NCI-H460 (cell line): ENCODE results near the gene IMPDH2. TPM values are rescaled to one million over a fixed set of nuclear protein-coding genes. Genes with fewer than 3 reads are reported as not detected.
A peak's percentile ranks its signal among the peaks of the same experiment; 100 is the strongest.
"Not testable (repeated sequence)": the region's sequence is repeated elsewhere in the genome, so short reads cannot be mapped to it uniquely, and the experiment has no call there.

Experiments
- DNase-seq: peaks from one replicate; pipeline ENCODE4 v3.0.0-alpha.2; 2016; ENCODE audit warnings: low read depth; ENCODE audit errors: extremely low read depth
- total RNA-seq: library from RNA; depleted of rRNA; stranded (reverse); fragments of >200 nt; shearing (Covaris generic); gene quantifications from 2 replicates; pipeline ENCODE4 v1.2.3, GENCODE V29; 2014

The IMPDH2 gene
- total RNA-seq, 1 experiment from 2014 or later, result 496 TPM

DNA sequence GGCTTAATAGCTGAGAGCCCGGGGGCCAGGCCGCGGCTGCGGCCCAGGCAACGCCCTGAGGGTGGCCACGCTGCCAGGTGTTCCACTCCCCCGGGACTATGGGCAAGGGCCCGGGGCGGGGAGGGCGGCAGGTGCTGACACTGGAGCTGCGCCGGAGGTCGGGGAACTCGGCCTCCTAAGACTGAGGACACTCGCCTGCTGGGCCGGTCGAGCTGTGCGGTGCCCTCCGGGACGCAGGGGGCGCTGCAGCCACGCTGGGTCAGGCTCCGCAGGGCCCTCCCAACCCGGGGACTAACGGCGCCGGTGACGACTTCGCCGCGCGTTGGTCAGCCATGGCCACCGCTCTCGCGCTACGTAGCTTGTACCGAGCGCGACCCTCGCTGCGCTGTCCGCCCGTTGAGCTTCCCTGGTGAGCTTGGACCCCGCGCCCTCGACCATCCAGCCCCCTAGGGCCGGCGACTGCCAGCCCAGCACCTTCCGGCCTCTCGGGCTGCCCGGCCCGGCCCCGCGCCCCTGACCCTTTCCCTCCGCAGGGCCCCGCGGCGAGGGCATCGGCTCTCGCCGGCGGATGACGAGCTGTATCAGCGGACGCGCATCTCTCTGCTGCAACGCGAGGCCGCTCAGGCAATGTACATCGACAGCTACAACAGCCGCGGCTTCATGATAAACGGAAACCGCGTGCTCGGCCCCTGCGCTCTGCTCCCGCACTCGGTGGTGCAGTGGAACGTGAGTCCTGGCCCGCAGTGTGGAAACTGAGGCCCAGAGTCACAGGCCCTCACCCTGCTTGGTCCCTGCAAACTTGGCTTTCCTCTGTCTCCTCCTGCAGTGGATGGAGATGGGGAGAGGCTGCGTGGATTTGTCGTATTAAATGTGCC lies 7.1 kb downstream of the IMPDH2 start, which contains the start of gene NDUFAF3:
Gene NDUFAF3 (plus strand): TSS at position 309 of the 875 bp plus-strand sequence. CDS start 24 bp downstream, at position 333.
- DNase-seq, result peak; percentile 85

DNA sequence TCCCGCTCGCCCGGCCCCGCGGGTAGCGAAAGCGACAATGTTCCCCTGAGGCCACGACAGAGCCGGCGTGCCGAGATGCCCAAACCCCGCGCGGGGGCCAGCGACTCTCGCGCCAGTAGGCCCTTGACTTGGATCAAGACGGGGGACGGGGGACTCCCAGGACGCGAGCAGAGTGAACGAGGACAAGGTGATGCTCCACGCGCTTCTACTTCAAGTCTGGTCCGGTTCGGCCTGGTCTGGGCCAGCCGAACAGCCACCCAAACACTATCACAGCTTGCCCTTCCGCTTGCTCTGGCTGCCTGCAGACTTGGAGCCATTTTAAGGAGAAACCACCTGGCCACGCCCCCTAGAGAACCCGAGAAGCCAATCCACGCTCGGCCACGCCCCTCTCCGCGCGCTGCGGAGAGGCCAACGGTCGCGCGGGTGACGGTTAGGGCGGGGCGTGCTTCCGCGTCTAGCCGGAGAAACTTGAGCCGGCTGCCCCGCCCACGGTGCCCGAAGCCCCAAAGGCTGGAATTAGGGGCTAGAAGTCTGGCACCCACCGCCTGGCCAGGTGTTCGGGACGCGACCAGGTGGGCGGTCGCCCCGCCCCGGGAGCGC lies 7.9 kb downstream of the IMPDH2 start:
- DNase-seq, result peak; percentile 96

DNA sequence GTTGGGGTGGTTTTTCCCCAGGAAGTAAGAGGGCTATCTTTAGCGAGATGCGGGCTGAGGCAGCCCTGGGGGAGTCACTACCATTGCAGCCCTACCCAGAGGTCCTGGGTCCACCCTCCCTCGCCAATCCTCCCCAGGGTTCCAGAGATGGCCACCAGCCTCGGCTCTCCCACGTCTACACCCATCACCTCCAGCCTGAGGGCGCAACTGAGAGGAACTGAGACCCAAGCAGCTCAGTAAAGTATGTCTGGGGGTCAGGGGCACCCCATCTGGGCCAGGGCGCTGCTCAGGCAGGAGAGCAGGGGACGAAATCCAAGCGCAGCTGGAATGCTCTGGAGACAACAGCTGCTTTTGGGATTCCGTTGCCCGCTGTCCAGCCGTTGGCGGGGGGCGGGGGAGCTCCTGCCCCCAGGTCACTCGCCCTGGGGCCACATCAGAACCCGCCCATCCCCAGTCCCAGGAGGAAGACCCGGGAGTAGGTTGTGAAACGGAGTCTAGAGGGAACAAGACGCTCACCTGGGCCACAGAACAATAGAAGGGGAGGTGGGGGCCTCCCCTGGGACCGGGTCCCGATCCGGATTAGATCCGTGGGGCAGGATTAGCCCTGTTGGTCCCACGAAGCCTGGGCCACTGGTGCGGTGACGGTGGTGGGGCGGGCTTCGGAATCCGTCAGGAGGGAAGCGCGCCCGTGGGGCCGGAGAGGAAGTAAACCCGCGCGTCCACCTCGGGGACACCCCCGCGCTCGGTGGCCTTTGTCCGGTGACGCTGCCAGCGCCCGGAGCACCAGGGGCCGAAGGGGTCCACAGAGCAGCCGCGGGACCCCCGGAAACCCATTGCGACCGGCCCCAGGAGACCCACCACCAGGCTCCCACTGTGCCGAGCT lies 8.6 kb downstream of the IMPDH2 start:
- no peak for DNase-seq

DNA sequence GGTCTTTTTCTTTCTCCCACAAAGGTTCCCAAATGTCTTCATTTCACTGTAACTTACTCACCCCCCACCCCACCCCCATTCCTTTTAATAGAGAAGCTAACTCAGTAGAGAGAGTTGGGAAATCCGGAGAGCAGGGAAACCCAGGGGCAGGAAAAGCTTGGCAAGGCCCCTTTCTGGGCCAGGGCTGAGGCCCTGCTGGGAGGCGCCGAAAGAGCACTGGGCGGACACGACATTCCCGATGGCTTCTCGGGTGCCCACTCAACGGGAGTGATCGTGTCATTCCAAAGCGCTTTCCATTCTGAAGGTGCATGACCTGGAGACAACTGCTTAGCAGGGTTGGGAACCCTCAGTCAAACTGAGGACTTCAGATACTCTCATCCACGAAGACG lies 9.3 kb downstream of the IMPDH2 start:
- DNase-seq, result no peak

DNA sequence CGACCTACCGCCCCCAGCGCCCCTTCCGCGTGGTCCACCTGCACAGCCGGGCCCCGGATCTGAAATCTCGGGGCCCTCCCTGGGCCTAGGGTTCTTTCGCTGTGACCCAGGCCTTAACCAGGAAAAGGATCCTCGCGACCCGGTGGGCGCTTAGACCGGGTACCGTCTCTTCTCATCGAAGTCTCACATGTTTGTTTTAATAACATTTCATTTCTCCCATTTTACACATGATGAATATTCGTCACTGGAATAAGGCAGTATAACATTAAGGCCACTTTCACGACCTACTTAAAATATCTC lies 10.5 kb downstream of the IMPDH2 start:
- DNase-seq, result no peak

DNA sequence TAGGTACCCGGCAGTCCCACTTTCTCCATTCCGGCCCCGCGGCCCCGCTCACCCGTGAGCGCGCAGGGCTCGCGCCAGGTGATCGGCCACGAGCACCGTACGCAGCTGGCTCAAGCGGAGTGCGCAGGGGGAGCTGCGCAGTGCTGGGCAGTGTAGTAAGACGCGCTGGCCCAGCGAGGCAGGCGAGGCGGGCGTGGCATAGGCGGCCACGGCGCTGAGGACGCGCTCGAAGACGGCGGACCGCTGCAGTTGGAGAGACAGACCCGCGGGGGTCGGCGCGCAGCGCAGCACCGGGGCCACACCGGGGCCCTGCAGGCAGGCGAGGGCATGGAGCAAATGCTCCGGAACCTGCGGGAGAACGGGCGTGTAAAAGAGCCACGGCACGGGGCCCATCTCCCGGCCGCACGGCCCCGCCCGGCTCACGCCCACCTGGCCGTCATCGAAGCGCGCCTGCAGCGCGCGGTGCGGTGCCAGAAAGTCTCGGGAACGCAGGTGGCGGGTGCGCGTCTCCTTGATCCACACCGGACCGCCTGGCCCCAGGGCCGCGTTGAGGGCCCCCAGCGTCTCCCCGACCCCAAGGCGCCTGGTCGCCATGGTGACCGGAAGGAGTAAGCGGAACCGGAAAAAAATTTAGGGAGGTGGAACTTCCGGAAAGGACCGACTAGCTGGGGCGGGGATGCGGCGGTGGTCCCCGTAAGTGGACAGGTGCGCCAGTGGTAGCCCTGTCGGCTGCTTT lies 11.1 kb downstream of the IMPDH2 start, which contains the start of gene DALRD3:
Gene DALRD3 (minus strand): TSS at position 610 of the 736 bp plus-strand sequence. CDS start 16 bp downstream, at position 594.
- no peak for DNase-seq

DNA sequence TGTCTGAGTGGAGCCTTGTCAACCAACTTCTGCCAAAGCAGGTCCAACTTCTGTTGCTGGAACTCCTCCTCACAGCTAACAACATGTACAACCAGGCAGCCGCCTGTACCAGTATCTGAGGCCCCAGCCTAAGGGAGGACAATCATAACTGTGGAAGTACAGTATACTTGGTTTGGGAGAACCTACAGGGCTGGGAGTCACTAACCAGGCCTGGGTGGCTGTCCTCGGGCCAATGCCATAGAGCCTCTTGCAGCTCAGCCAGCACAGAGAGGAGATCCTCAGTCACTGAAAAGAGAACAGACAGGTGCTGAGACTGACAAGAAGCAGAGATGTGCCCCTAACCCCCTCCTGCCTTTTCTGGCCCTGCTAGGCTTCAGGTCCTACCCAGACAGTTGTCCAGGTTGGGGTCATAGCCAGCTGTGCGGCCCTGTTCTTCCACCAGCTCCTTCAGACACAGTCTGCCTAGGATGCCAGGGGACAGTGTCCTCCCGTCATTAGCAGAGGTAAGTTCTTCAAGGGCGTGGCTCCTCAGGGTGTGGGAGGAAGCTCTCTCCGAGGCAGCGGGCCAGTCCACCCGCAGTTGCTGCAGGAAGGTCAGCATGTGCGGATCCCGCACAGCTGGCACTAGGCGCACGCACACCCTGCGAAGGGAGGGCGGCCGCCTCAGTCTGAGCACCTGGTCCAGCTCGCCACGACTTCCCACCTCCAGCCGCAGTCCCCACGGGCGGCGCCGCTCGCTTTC lies 11.8 kb downstream of the IMPDH2 start:
- DNase-seq, result no peak

DNA sequence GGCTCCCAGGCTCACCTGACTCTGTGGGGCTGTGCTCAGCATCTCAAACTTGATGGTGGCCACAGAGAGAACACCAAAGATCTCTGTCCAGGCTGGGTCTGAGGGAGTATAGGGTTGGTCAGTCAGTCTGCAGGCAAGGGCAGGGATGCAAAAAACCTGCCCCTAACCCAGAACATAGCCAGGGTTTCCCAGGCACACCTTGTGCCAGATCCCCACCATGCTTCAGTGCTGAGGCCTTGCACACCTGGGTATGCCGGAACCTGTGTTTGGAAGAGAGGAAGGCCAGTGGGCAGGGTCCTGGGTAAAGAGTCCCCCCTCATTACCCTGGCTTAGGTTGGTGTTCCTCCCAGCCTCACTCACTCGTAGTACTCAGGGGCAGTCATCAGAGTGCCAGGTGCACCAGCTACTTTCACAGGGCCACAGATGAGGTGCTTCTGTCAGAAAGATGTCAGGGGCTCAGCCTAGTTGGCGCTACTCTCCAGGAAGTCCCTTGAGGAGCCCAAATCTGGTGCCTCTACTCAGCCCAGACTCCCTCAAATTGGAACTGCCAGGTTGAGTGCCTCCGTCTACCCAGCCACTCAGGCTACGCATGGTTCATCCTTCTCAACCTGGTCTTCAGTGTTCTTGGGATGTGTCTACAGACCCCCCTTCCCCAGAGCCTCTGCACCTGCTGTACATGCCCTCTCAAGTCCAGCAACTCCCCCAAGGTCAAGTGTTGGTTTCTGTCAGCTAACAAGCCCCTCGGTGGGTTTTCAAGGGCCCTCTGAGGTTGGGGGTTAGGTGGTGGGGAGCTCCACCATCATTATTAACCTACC lies 12.6 kb downstream of the IMPDH2 start:
- no peak for DNase-seq

DNA sequence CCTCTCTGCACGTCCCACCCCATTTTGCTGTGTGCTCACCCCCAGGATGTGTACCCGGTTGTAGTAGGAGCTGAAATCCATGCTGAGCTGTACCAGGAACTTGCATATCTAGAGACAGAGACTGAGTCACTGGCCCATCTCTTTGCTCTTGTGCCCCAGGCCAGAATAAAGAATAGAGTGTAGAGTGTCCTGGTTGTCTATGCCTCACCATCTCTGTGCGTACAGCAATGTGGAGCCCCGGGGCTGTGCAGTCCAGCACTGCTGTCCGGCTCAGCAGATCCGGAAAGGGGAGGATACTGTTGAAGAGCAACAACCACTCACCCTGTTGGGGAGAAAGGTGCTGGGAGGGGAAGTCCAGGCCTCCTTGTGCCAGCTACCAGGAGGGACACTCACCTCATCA lies 13.4 kb downstream of the IMPDH2 start:
- DNase-seq, result no peak

DNA sequence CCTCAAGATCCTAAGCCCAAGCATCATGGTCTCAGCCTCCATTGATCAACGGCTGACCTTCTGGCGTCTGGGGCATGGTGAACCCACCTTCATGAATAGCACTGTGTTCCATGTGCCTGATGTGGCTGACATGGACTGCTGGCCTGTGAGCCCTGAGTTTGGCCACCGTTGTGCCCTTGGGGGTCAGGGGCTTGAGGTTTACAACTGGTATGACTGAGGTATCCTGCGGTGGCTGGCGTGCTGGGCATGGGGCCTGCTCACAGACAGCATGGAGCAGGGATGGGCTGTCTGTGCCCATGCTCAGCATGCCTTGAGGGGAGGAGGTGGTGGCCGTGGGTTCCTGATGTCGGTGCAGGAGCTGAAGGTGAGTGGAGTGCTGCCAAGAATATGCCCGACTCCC lies 14.1 kb downstream of the IMPDH2 start:
- no peak for DNase-seq

DNA sequence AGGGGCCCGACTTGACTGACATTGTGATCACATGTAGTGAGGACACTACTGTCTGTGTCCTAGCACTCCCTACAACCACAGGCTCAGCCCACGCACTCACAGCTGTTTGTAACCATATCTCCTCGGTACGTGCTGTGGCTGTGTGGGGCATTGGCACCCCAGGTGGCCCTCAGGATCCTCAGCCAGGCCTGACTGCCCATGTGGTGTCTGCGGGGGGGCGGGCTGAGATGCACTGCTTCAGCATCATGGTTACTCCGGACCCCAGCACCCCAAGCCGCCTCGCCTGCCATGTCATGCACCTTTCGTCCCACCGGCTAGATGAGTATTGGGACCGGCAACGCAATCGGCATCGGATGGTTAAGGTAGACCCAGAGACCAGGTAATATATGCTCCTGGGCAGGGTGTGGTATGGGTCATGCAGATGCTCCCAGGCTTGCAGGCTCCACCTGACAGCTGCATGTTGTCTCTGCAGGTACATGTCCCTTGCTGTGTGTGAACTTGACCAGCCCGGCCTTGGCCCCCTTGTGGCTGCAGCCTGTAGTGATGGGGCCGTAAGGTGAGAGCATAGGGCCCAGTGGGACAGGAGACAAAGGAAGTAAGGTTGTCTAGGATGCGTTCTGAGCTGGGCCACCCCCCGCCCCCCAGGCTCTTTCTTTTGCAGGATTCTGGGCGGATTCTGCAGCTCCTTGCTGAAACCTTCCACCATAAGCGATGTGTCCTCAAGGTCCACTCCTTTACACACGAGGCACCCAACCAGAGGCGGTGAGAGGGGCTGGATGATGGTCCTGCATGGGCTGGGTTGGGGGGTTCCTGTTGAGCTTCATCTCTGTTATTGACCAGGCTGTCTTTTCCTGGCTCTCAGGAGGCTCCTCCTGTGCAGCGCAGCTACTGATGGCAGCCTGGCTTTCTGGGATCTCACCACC lies 15.2 kb downstream of the IMPDH2 start:
- no peak for DNase-seq

DNA sequence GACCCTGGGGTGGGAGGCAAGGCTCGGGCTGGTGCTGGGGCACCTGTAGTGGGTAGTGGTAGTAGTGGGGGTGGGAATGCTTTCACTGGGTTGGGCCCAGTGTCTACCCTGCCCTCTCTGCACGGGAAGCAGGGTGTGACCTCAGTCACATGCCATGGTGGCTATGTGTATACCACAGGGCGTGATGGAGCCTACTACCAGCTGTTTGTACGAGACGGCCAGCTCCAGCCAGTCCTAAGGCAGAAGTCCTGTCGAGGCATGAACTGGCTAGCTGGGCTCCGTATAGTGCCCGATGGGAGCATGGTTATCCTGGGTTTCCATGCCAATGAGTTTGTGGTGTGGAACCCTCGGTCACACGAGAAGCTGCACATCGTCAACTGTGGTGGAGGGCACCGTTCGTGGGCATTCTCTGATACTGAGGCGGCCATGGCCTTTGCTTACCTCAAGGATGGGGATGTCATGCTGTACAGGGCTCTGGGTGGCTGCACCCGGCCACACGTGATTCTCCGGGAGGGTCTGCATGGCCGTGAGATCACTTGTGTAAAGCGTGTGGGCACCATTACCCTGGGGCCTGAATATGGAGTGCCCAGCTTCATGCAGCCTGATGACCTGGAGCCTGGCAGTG lies 16.0 kb downstream of the IMPDH2 start:
- DNase-seq, result no peak

DNA sequence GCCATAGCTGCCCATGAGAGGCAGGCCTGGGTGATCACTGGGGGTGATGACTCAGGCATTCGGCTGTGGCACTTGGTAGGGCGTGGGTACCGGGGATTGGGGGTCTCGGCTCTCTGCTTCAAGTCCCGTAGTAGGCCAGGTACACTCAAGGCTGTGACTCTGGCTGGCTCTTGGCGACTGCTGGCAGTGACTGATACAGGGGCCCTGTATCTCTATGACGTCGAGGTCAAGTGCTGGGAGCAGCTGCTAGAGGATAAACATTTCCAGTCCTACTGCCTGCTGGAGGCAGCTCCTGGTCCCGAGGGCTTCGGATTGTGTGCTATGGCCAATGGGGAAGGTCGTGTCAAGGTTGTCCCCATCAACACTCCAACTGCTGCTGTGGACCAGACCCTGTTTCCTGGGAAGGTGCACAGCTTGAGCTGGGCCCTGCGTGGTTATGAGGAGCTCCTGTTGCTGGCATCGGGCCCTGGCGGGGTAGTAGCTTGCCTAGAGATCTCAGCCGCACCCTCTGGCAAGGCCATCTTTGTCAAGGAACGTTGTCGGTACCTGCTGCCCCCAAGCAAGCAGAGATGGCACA lies 16.7 kb downstream of the IMPDH2 start:
- no peak for DNase-seq

DNA sequence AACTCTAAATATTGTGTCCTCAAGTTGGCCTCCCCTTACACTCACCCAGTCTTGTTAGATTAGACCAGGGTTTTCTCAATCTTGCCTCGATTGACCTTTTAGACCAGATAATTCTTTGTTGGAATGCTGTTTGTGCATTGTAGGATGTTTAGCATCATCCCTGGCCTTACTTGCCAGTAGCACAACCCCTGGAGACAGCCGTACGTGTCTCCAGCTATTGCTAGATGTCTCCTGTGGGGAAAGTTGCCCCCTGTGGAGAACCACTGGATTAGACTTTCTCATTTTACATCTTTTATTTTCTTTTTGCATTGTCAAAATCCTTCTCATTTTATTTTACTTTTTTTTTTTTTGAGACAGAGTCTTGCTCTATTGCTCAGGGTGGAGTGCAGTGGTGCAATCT lies 19.8 kb downstream of the IMPDH2 start:
- DNase-seq, result no peak

DNA sequence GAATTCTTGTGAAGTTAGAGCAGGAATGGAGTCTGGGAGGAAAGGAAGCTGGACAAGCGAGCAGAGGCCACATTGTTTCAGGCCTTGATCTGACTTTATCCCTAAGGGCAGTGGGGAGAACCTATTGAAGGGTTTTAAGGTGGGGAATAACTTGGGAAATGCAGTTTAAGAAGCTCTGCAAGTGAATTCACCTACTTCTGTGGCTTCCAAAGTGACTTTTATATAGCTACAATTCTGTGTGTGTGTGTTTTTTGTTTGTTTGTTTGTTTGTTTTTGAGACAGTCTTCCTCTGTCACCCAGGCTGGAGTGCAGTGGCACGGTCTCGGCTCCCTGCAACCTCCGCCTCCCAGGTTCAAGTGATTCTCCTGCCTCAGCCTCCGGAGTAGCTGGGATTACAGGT lies 20.6 kb downstream of the IMPDH2 start:
- DNase-seq, result not testable (repeated sequence)

DNA sequence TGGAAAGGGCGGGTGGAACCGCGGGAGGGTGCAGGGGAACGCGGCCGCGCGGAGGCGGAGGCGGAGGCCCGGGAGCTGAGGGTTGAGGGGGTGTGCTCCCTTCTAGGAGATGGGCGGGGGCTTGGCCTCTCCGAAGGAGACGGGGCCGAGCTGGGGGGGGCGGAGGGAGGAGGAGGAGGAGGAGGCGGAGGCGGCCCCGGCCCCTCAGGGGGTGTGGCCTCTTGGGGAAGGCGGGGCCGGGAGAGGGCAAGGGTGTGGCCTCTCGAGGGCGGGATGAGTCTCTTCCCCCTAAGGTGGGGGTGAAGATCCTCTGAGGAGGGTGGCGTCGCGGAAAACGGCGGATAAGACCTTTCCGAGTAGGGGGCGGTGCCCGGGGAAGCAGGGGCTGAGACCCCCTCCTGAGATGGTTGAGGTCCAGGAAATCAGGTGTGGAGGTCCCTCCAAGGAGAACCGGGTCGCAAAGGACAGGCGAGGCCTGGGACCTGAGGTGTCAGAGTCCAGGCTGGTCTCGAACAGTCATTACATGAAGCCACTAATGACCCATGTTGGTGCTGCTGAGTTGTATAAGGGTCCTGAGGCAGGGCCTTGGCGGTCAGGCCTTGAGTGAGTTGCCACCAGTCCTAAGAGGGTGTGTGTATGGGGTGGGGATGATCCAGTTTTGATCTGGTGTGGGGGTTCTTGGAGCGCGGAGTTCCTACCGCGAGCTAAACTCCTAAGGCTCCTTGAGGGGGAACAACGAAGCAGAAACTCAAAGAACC lies 21.2 kb downstream of the IMPDH2 start:
- peak; percentile 78 for DNase-seq
